Fibroblast of lung (primary cell): ENCODE measurements around the gene LOXL3. TPM values are rescaled to one million over a fixed set of nuclear protein-coding genes. Genes with fewer than 3 reads are reported as not detected.

Source experiments
- DNase-seq, 2 donors: peaks; one replicate each; pipeline versions ENCODE4 v3.0.0 to v3.0.0-alpha.2; 2010; ENCODE audit warnings: low read depth in 2 of 2
- H2AFZ ChIP-seq: 2 replicates; pipeline ENCODE4 v1.5.1; 2012; ENCODE audit warnings: low read length, control low read depth, inconsistent platforms
- H3K27ac ChIP-seq: 2 replicates; pipeline ENCODE4 v1.5.1; 2011; ENCODE audit warnings: low read length, control low read depth; ENCODE audit not compliant: insufficient read depth
- H3K27me3 ChIP-seq: 2 replicates; pipeline ENCODE4 v1.5.1; 2011; ENCODE audit warnings: mild to moderate bottlenecking, low read length; ENCODE audit not compliant: control insufficient read depth, insufficient read depth
- H3K36me3 ChIP-seq: 2 replicates; pipeline ENCODE4 v1.5.1; 2011; ENCODE audit warnings: low read length; ENCODE audit not compliant: control insufficient read depth, insufficient read depth
- H3K4me1 ChIP-seq: 2 replicates; pipeline ENCODE4 v1.5.1; 2011; ENCODE audit warnings: low read length; ENCODE audit not compliant: control insufficient read depth, insufficient read depth; ENCODE audit errors: extremely low read depth
- H3K4me2 ChIP-seq: 2 replicates; pipeline ENCODE4 v1.5.1; 2011; ENCODE audit warnings: low read length, control low read depth; ENCODE audit not compliant: insufficient read depth; ENCODE audit errors: extremely low read depth
- H3K4me3 ChIP-seq, 4 experiments: fragments of 200-600 bp in 1 of 4; sonication (generic) in 1 of 4; replicated peaks in 1 of 4; 2 replicates each; pipeline ENCODE4 v1.5.1; 2011 to 2016; ENCODE audit warnings: low read length in 4 of 4, low read depth in 3 of 4, mild to moderate bottlenecking in 3 of 4, control low read depth in 2 of 4, inconsistent platforms in 1 of 4, mixed read lengths in 1 of 4; ENCODE audit not compliant: insufficient read depth in 1 of 4; ENCODE audit errors: control extremely low read depth in 1 of 4
- H3K79me2 ChIP-seq: 2 replicates; pipeline ENCODE4 v1.5.1; 2012; ENCODE audit warnings: mild to moderate bottlenecking, low read length, inconsistent platforms; ENCODE audit not compliant: control insufficient read depth, insufficient read depth
- H3K9ac ChIP-seq: 2 replicates; pipeline ENCODE4 v1.5.1; 2011; ENCODE audit warnings: mild to moderate bottlenecking, low read length, control low read depth; ENCODE audit not compliant: insufficient read depth
- H3K9me3 ChIP-seq: 2 replicates; pipeline ENCODE4 v1.5.1; 2012; ENCODE audit warnings: low read depth, low read length; ENCODE audit not compliant: control insufficient read depth, insufficient read depth
- H4K20me1 ChIP-seq: 2 replicates; pipeline ENCODE4 v1.5.1; 2011; ENCODE audit warnings: low read length; ENCODE audit not compliant: control insufficient read depth, insufficient read depth; ENCODE audit errors: extremely low read depth
- CTCF ChIP-seq, 2 donors: IDR thresholded peaks in 1 of 2; conservative IDR thresholded peaks in 1 of 2; 1 replicate in 1 of 2; 2 replicates in 1 of 2; pipeline ENCODE4 v1.5.1; 2011 to 2012; ENCODE audit warnings: low read length in 2 of 2, control low read depth in 1 of 2, inconsistent platforms in 1 of 2, low read depth in 1 of 2, mild to moderate bottlenecking in 1 of 2
- EZH2 ChIP-seq: IDR thresholded peaks from 2 replicates; pipeline ENCODE4 v1.5.1; 2012; ENCODE audit warnings: low read length, control low read depth, mild to moderate bottlenecking; ENCODE audit errors: missing control alignments
- polyA minus RNA-seq: library from RNA; depleted of rRNA, polyadenylated mRNA; stranded (reverse); fragments of >200 nt; gene quantifications from 2 replicates; pipeline ENCODE4 v1.2.3, GENCODE V29; 2011; ENCODE audit warnings: low replicate concordance
- polyA plus RNA-seq, 2 donors: library from polyadenylated mRNA; depleted of rRNA in 1 of 2; stranded (reverse) in 1 of 2; unstranded in 1 of 2; fragments of >200 nt; gene quantifications; 2 replicates each; pipeline ENCODE4 v1.2.1, GENCODE V29; 2011 to 2012; ENCODE audit warnings: missing spikeins in 1 of 2
- total RNA-seq: library from RNA; depleted of rRNA; stranded (reverse); fragments of >200 nt; gene quantifications from 2 replicates; pipeline ENCODE4 v1.2.1, GENCODE V29; 2014

LOXL3 gene
- total RNA-seq (12.6 and 26.4 TPM in 2 replicates), polyA plus RNA-seq (13.7 and 20.6 TPM in 2 replicates), polyA minus RNA-seq (8.7 and 23.4 TPM in 2 replicates)
- 10.9 and 15.8 TPM in 2 replicates for polyA plus RNA-seq (2012)

GRCh38 chr2:74553892-74554819 is at the start of gene LOXL3, which contains the start of gene DOK1:
Gene LOXL3 (minus strand): TSS chr2:74553942. CDS start chr2:74552634, 1,308 bp downstream.
Gene DOK1 (plus strand): TSS chr2:74554720. CDS start chr2:74554755, 35 bp downstream.
- H3K79me2 ChIP-seq, result peaks cover 3% of the 10 kb centered on the region
- no peaks in the 10 kb centered on the region for H4K20me1 ChIP-seq

GRCh38 chr2:74602586-74603281 is 49.0 kb upstream of the LOXL3 start:
- Histone ChIP-seq H3K36me3 (no peaks in the 10 kb centered on the region), H3K9ac (no peak overlapping the region), H2AFZ (no peak overlapping the region), H3K4me2 (no peak overlapping the region), H4K20me1 (no peaks in the 10 kb centered on the region), H3K27ac (no peak overlapping the region), H3K79me2 (no peaks in the 10 kb centered on the region), H3K9me3 (no peaks in the 10 kb centered on the region), H3K4me3 (no peak overlapping the region), H3K4me1 (no peaks in the 10 kb centered on the region), H3K27me3 (peaks cover 10% of the 10 kb centered on the region)
- DNase-seq, result peak; percentile 42 to 85
- TF ChIP-seq CTCF (conservative IDR thresholded peaks at IDR 0.05 in 1 of 2, IDR thresholded peaks at IDR 0.05 in 1 of 2; ENCODE audit: low read depth in 1 of 2, low read length in 2 of 2) (no peak), EZH2 (no peak)

More at GRCh38 chr2:74553892-74554819, at the start of gene LOXL3, which contains the start of gene DOK1:
- TF ChIP-seq EZH2, result no peak
- no peak for TF ChIP-seq CTCF (conservative IDR thresholded peaks at IDR 0.05 in 1 of 2, IDR thresholded peaks at IDR 0.05 in 1 of 2; ENCODE audit: low read depth in 1 of 2, low read length in 2 of 2)
- Histone ChIP-seq H3K9ac (peak within 1 kb of the TSS; percentile 79), H3K27ac (peak within 1 kb of the TSS; percentile 85), H3K4me1 (peaks cover 6% of the 10 kb centered on the region), H3K9me3 (no peaks in the 10 kb centered on the region), H2AFZ (peak within 1 kb of the TSS; percentile 82), H3K27me3 (no peaks in the 10 kb centered on the region), H3K4me2 (peak within 1 kb of the TSS; percentile 85), H3K36me3 (peaks cover 4% of the 10 kb centered on the region), H3K4me3 (peak within 1 kb of the TSS; percentile 52 to 98 (median 74))
- peak; percentile 89 to 91 for DNase-seq

DNA sequence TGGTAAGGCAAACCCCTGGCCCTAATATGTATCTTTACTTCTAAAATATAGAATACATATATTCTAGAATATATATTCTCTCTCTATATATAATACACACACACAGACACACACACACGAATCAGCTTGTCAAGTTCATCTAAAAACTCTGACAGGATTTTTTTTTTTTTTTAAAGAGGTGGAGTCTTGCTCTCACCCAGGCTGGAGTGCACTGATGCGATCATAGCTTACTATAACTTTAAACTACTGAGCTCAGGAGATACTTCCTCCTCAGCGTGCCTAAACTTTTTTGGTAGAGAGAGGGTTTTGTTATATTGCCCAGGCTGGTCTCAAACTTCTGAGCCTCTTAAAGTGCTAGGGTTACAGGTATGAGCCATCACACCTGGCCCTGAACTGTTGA is 45.9 kb upstream of the LOXL3 start:
- H3K4me3 ChIP-seq, result no peak overlapping the region
- no peak overlapping the region for H2AFZ ChIP-seq
- no peak overlapping the region for H3K9ac ChIP-seq
- no peaks in the 10 kb centered on the region for H4K20me1 ChIP-seq
- peaks cover 10% of the 10 kb centered on the region for H3K27me3 ChIP-seq
- H3K36me3 ChIP-seq, result no peaks in the 10 kb centered on the region
- H3K79me2 ChIP-seq, result no peaks in the 10 kb centered on the region
- no peak for DNase-seq
- no peaks in the 10 kb centered on the region for H3K4me1 ChIP-seq
- H3K4me2 ChIP-seq, result no peak overlapping the region
- no peak for TF ChIP-seq EZH2
- H3K9me3 ChIP-seq, result no peaks in the 10 kb centered on the region
- H3K27ac ChIP-seq, result no peak overlapping the region
